Astrocyte (in vitro differentiated cells and primary cell): ENCODE measurements around the gene MVP. TPM values are rescaled to one million over a fixed set of nuclear protein-coding genes. Genes with fewer than 3 reads are reported as not detected.

ENCODE experiments used
- DNase-seq: peaks from one replicate; pipeline ENCODE4 v3.0.0-alpha.2; 2010; ENCODE audit warnings: low read depth
- FAIRE-seq: peaks from 2 replicates; lab custom pipeline; 2011; peaks lifted over from hg19 to GRCh38; lab: Jason Lieb, UNC
- H2AFZ ChIP-seq: 2 replicates; pipeline ENCODE4 v1.6.0; 2012; ENCODE audit warnings: low read depth, low read length, inconsistent platforms
- H3K27ac ChIP-seq: 2 replicates; pipeline ENCODE4 v1.5.1; 2011; ENCODE audit warnings: low read depth, low read length, inconsistent platforms
- H3K27me3 ChIP-seq: 2 replicates; pipeline ENCODE4 v1.6.0; 2011; ENCODE audit warnings: low read length, inconsistent platforms; ENCODE audit not compliant: insufficient read depth
- H3K36me3 ChIP-seq: 2 replicates; pipeline ENCODE4 v1.5.1; 2011; ENCODE audit warnings: low read length, inconsistent platforms; ENCODE audit not compliant: insufficient read depth
- H3K4me1 ChIP-seq: 2 replicates; pipeline ENCODE4 v1.5.1; 2011; ENCODE audit warnings: low read length, inconsistent platforms; ENCODE audit not compliant: insufficient read depth
- H3K4me2 ChIP-seq: 2 replicates; pipeline ENCODE4 v1.6.0; 2012; ENCODE audit warnings: low read length, inconsistent platforms
- H3K4me3 ChIP-seq: 2 replicates; pipeline ENCODE4 v1.5.1; 2011; ENCODE audit warnings: low read depth, mild to moderate bottlenecking, low read length, inconsistent platforms; ENCODE audit not compliant: insufficient read depth
- H3K79me2 ChIP-seq: 2 replicates; pipeline ENCODE4 v1.6.0; 2012; ENCODE audit warnings: mild to moderate bottlenecking, low read length, inconsistent platforms; ENCODE audit not compliant: insufficient read depth
- H3K9ac ChIP-seq: 2 replicates; pipeline ENCODE4 v1.6.0; 2012; ENCODE audit warnings: mild to moderate bottlenecking, low read length, inconsistent platforms
- H3K9me3 ChIP-seq: 2 replicates; pipeline ENCODE4 v1.5.1; 2012; ENCODE audit warnings: low read depth, mild to moderate bottlenecking, low read length, inconsistent platforms; ENCODE audit not compliant: insufficient read depth
- H4K20me1 ChIP-seq: 2 replicates; pipeline ENCODE4 v1.6.0; 2012; ENCODE audit warnings: low read length, inconsistent platforms; ENCODE audit not compliant: insufficient read depth
- H3K27ac Mint-ChIP-seq: one replicate; pipeline ENCODE4 v1.8.0; 2021; ENCODE audit warnings: mild to moderate bottlenecking, mixed read lengths; ENCODE audit not compliant: unreplicated experiment
- H3K27me3 Mint-ChIP-seq: one replicate; pipeline ENCODE4 v1.8.0; 2021; ENCODE audit warnings: low read depth, mixed read lengths; ENCODE audit not compliant: unreplicated experiment
- H3K36me3 Mint-ChIP-seq: one replicate; pipeline ENCODE4 v1.8.0; 2021; ENCODE audit warnings: low read depth, mixed read lengths; ENCODE audit not compliant: unreplicated experiment
- H3K4me1 Mint-ChIP-seq: one replicate; pipeline ENCODE4 v1.8.0; 2021; ENCODE audit warnings: low read depth, mixed read lengths; ENCODE audit not compliant: unreplicated experiment
- H3K4me3 Mint-ChIP-seq: one replicate; pipeline ENCODE4 v1.8.0; 2021; ENCODE audit warnings: mild to moderate bottlenecking, moderate library complexity, mixed read lengths; ENCODE audit not compliant: unreplicated experiment
- H3K9me3 Mint-ChIP-seq: one replicate; pipeline ENCODE4 v1.8.0; 2021; ENCODE audit warnings: mild to moderate bottlenecking, mixed read lengths; ENCODE audit not compliant: unreplicated experiment
- EZH2 ChIP-seq: IDR thresholded peaks from 2 replicates; pipeline ENCODE4 v1.6.1; 2012; ENCODE audit warnings: mild to moderate bottlenecking, low read length, inconsistent platforms; ENCODE audit not compliant: insufficient read depth
- total RNA-seq: library from RNA; stranded (reverse); gene quantifications from 2 replicates; pipeline ENCODE4 v1.2.1, GENCODE V29; 2021
- TF ChIP-seq, protein P1 (sequence below): IDR thresholded peaks from 2 replicates; pipeline ENCODE4 v1.5.1; 2011; ENCODE audit warnings: low read depth, mild to moderate bottlenecking, inconsistent platforms, low read length, moderate library complexity; ENCODE audit not compliant: insufficient read depth

The MVP gene
- total RNA-seq, 1 donor from 2014 or later, result 38.7 TPM

DNA sequence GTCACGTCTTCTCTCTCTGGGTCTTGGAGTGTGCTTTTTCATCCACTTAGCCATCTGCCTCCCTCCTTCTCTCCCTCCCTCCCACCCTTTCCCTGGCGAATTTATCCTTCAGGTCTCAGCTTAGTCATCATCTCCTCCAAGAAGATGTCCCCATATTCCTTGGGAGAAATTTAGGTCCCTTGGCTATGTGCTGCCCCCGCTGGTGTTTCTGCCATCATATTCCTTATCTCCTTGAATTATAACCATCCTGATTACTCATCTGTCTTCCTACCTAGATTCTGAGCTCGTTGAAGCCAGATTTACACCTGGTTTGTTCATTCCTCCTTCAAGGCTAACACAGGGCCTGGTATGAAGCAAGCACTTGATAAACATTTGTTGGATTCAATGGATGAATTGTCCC, 74.1 kb downstream of the MVP start:
- FAIRE-seq (no peak), DNase-seq (no peak)
- no peaks in the 10 kb centered on the region for H3K9me3 Mint-ChIP-seq
- TF ChIP-seq, protein P1, sequence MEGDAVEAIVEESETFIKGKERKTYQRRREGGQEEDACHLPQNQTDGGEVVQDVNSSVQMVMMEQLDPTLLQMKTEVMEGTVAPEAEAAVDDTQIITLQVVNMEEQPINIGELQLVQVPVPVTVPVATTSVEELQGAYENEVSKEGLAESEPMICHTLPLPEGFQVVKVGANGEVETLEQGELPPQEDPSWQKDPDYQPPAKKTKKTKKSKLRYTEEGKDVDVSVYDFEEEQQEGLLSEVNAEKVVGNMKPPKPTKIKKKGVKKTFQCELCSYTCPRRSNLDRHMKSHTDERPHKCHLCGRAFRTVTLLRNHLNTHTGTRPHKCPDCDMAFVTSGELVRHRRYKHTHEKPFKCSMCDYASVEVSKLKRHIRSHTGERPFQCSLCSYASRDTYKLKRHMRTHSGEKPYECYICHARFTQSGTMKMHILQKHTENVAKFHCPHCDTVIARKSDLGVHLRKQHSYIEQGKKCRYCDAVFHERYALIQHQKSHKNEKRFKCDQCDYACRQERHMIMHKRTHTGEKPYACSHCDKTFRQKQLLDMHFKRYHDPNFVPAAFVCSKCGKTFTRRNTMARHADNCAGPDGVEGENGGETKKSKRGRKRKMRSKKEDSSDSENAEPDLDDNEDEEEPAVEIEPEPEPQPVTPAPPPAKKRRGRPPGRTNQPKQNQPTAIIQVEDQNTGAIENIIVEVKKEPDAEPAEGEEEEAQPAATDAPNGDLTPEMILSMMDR, result no peak
- TF ChIP-seq EZH2, result no peak
- H3K9ac ChIP-seq, result no peak overlapping the region
- peaks cover 8% of the 10 kb centered on the region for H3K4me1 ChIP-seq
- peaks cover 7% of the 10 kb centered on the region for H3K27me3 ChIP-seq
- H3K27ac Mint-ChIP-seq, result no peak overlapping the region
- no peaks in the 10 kb centered on the region for H3K27me3 Mint-ChIP-seq
- no peak overlapping the region for H3K27ac ChIP-seq
- no peak overlapping the region for H3K4me3 ChIP-seq
- peaks cover 6% of the 10 kb centered on the region for H4K20me1 ChIP-seq
- no peak overlapping the region for H2AFZ ChIP-seq
- no peak overlapping the region for H3K4me2 ChIP-seq
- H3K4me3 Mint-ChIP-seq, result no peak overlapping the region
- peaks cover 7% of the 10 kb centered on the region for H3K36me3 Mint-ChIP-seq
- no peaks in the 10 kb centered on the region for H3K9me3 ChIP-seq
- H3K79me2 ChIP-seq, result no peaks in the 10 kb centered on the region
- no peaks in the 10 kb centered on the region for H3K36me3 ChIP-seq
- peaks cover 8% of the 10 kb centered on the region for H3K4me1 Mint-ChIP-seq

DNA sequence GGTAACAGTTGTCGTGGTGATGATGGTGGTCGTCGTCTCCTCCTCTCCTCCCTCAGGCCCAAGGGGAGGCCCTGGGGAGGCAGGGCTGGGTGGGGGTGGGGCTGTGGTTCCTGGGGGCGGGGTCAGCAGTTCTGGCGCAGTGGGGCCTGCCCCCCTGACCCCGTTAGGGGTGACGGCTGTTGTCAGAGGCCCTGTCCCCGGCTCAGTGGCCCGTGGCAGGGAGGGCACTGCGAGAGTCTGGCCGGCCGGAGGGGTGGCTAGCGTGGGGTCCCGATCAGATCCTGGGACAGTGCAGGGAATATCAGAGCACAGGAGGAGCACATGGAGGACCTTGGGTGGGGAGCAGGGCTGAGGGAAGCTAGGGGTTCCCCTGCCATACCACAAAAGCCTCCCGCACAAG, 76.6 kb downstream of the MVP start:
- Histone ChIP-seq H3K4me3 (no peak overlapping the region), H3K9ac (no peak overlapping the region), H3K36me3 (no peaks in the 10 kb centered on the region), H3K4me1 (peaks cover 23% of the 10 kb centered on the region), H3K27me3 (peaks cover 7% of the 10 kb centered on the region), H2AFZ (no peak overlapping the region), H3K4me2 (no peak overlapping the region), H3K9me3 (no peaks in the 10 kb centered on the region), H3K27ac (no peak overlapping the region), H4K20me1 (peaks cover 10% of the 10 kb centered on the region), H3K79me2 (peaks cover 3% of the 10 kb centered on the region)
- no peak overlapping the region for H3K4me3 Mint-ChIP-seq
- no peak overlapping the region for H3K27ac Mint-ChIP-seq
- no peak for FAIRE-seq
- H3K36me3 Mint-ChIP-seq, result peaks cover 7% of the 10 kb centered on the region
- TF ChIP-seq EZH2, result no peak
- TF ChIP-seq, protein P1, result no peak
- no peaks in the 10 kb centered on the region for H3K9me3 Mint-ChIP-seq
- no peaks in the 10 kb centered on the region for H3K27me3 Mint-ChIP-seq
- H3K4me1 Mint-ChIP-seq, result peaks cover 10% of the 10 kb centered on the region
- no peak for DNase-seq

DNA sequence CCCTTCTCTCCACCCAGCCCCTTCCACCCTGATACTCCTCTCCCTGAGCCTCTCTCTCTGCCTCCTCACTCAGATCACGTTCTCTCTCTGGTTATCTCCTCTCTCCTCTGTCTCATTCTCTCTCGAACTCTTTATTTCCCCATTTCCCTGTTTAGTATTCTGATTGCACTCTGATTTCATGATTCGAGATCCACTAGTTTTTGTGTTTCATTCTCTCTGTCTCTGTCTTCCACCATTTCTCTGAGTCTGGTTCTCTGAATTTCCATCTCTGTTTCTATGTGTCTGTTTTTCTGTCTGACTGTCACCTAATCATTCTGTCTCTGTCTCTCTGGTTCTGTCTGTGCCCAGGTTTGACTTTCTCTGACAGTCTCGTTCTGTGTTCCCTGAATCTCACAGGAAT, 77.1 kb downstream of the MVP start:
- Mint-ChIP-seq H3K4me3 (no peak overlapping the region), H3K36me3 (peaks cover 7% of the 10 kb centered on the region), H3K9me3 (no peaks in the 10 kb centered on the region), H3K27ac (no peak overlapping the region), H3K27me3 (no peaks in the 10 kb centered on the region), H3K4me1 (peaks cover 13% of the 10 kb centered on the region)
- Histone ChIP-seq H3K79me2 (peaks cover 4% of the 10 kb centered on the region), H3K4me3 (no peak overlapping the region), H3K4me1 (peaks cover 23% of the 10 kb centered on the region), H3K4me2 (no peak overlapping the region), H3K27me3 (peaks cover 7% of the 10 kb centered on the region), H2AFZ (no peak overlapping the region), H3K9me3 (no peaks in the 10 kb centered on the region), H3K27ac (no peak overlapping the region), H3K9ac (no peak overlapping the region), H4K20me1 (peaks cover 15% of the 10 kb centered on the region), H3K36me3 (no peaks in the 10 kb centered on the region)
- FAIRE-seq, result no peak
- DNase-seq, result no peak
- TF ChIP-seq, protein P1, result no peak
- TF ChIP-seq EZH2, result no peak

Other genes with a start within 250 kb of the MVP start
- gene SPN, start 157.2 kb upstream of the MVP start, total RNA-seq, result 0.07 TPM in 1 of 2 replicates, not detected in the other
- 85.9 and 98.1 TPM in 2 replicates for gene QPRT, start 141.3 kb upstream of the MVP start, total RNA-seq
- gene C16orf54, start 74.5 kb upstream of the MVP start, total RNA-seq, result not detected in 2 replicates
- not detected in 2 replicates for gene ZG16, start 42.2 kb upstream of the MVP start, total RNA-seq
- gene KIF22, start 29.7 kb upstream of the MVP start, total RNA-seq, result 12.5 and 14.3 TPM in 2 replicates
- 216 and 247 TPM in 2 replicates for gene MAZ, start 13.9 kb upstream of the MVP start, total RNA-seq
- 6.2 and 6.7 TPM in 2 replicates for gene PRRT2, start 8.3 kb upstream of the MVP start, total RNA-seq
- 20.1 and 20.8 TPM in 2 replicates for gene PAGR1, start 4.3 kb upstream of the MVP start, total RNA-seq
- 88.1 and 92.0 TPM in 2 replicates for gene CDIPT, start 42.8 kb downstream of the MVP start, total RNA-seq
- 69.6 and 90.6 TPM in 2 replicates for gene SEZ6L2, start 79.1 kb downstream of the MVP start, total RNA-seq
- 43.3 and 44.8 TPM in 2 replicates for gene ASPHD1, start 80.0 kb downstream of the MVP start, total RNA-seq
- gene KCTD13, start 105.8 kb downstream of the MVP start, total RNA-seq, result 25.1 and 27.1 TPM in 2 replicates
- 96.6 and 104 TPM in 2 replicates for gene TMEM219, start 141.6 kb downstream of the MVP start, total RNA-seq
- gene TAOK2, start 153.4 kb downstream of the MVP start, total RNA-seq, result 55.2 and 55.9 TPM in 2 replicates
- 4.3 and 5.0 TPM in 2 replicates for gene HIRIP3, start 175.2 kb downstream of the MVP start, total RNA-seq
- 58.5 and 64.8 TPM in 2 replicates for gene INO80E, start 175.8 kb downstream of the MVP start, total RNA-seq
- 0.50 and 0.89 TPM in 2 replicates for gene DOC2A, start 190.6 kb downstream of the MVP start, total RNA-seq
- gene C16orf92, start 202.7 kb downstream of the MVP start, total RNA-seq, result not detected in 2 replicates
- gene TLCD3B, start 210.8 kb downstream of the MVP start, total RNA-seq, result 1.4 and 1.9 TPM in 2 replicates
- 1,795 and 1,830 TPM in 2 replicates for gene ALDOA, start 245.3 kb downstream of the MVP start, total RNA-seq